HepG2 (cell line): ENCODE data around the gene CHN2. TPM values are rescaled to one million over a fixed set of nuclear protein-coding genes. Genes with fewer than 3 reads are reported as not detected.
A peak's percentile ranks its signal among the peaks of the same experiment; 100 is the strongest.

Source experiments
- ARID4A ChIP-seq: sonication (generic); formaldehyde crosslinking; IDR thresholded peaks from 2 replicates; pipeline ENCODE4 v1.5.0; 2020; ENCODE audit warnings: mild to moderate bottlenecking, missing genetic modification reagents, borderline replicate concordance
- CHD2 ChIP-seq: IDR thresholded peaks from 2 replicates; pipeline ENCODE4 v1.6.1; 2011; ENCODE audit warnings: low read depth, low read length, improper control_type of control experiment
- DNMT3B ChIP-seq: conservative IDR thresholded peaks from 2 replicates; pipeline ENCODE4 v1.6.1; 2016; ENCODE audit warnings: missing biosample characterization, control low read depth
- FIP1L1 ChIP-seq: fragments of 200-400 bp; formaldehyde crosslinking; IDR thresholded peaks from 2 replicates; pipeline ENCODE4 v1.6.1; 2018; ENCODE audit warnings: low read depth, mild to moderate bottlenecking, low read length, moderate library complexity, borderline replicate concordance; ENCODE audit not compliant: insufficient read depth
- FOSL1 ChIP-seq: sonication (generic); formaldehyde crosslinking; IDR thresholded peaks from 2 replicates; pipeline ENCODE4 v1.9.0; 2021; ENCODE audit warnings: missing genetic modification reagents, borderline replicate concordance
- KDM5B ChIP-seq: sonication (generic); formaldehyde crosslinking; IDR thresholded peaks from 2 replicates; pipeline ENCODE4 v1.4.0; 2020; ENCODE audit warnings: missing genetic modification reagents, mild to moderate bottlenecking, borderline replicate concordance
- MYNN ChIP-seq: sonication (generic); formaldehyde crosslinking; IDR thresholded peaks from 2 replicates; pipeline ENCODE4 v1.4.0; 2020; ENCODE audit warnings: mild to moderate bottlenecking, low read depth, missing genetic modification reagents
- MYPOP ChIP-seq: sonication (generic); formaldehyde crosslinking; IDR thresholded peaks from 2 replicates; pipeline ENCODE4 v1.8.1; 2023; ENCODE audit warnings: mild to moderate bottlenecking, moderate library complexity, missing genetic modification reagents
- NFKB2 ChIP-seq: sonication (generic); formaldehyde crosslinking; IDR thresholded peaks from 2 replicates; pipeline ENCODE4 v1.4.0; 2020; ENCODE audit warnings: missing genetic modification reagents, borderline replicate concordance
- TEAD2 ChIP-seq: sonication (generic); formaldehyde crosslinking; IDR thresholded peaks from 2 replicates; pipeline ENCODE4 v1.9.0; 2021; ENCODE audit warnings: missing genetic modification reagents
- TEAD3 ChIP-seq: optimal IDR thresholded peaks from 2 replicates; pipeline ENCODE3; 2016; ENCODE audit warnings: borderline replicate concordance
- ZNF205 ChIP-seq: IDR thresholded peaks from 2 replicates; pipeline ENCODE4 v1.6.1; 2018; ENCODE audit warnings: missing biosample characterization, missing genetic modification reagents
- ZNF451 ChIP-seq: sonication (generic); formaldehyde crosslinking; IDR thresholded peaks from 2 replicates; pipeline ENCODE4 v1.5.0; 2020; ENCODE audit warnings: mild to moderate bottlenecking, missing genetic modification reagents
- ZNF772 ChIP-seq: sonication (generic); formaldehyde crosslinking; IDR thresholded peaks from 2 replicates; pipeline ENCODE4 v1.5.0; 2020; ENCODE audit warnings: mild to moderate bottlenecking, missing genetic modification reagents
- polyA plus RNA-seq, 8 experiments: library from polyadenylated mRNA; depleted of rRNA in 3 of 8; stranded (reverse) in 7 of 8; unstranded in 1 of 8; fragments of >200 nt; fragmentation: Illumina TruSeq in 4 of 8; extraction: Trizol in 4 of 8; gene quantifications; 2 replicates each; pipeline versions ENCODE4 v1.2.1 to v1.2.3, GENCODE V29; 2011 to 2016; ENCODE audit warnings: low read depth in 4 of 8, missing spikeins in 1 of 8, mixed read lengths in 1 of 8; ENCODE audit not compliant: insufficient read depth in 1 of 8
- total RNA-seq, 5 experiments: library from RNA; depleted of rRNA; stranded (reverse); fragments of >200 nt; fragmentation: Illumina TruSeq; extraction: Trizol; gene quantifications; 2 replicates each; pipeline ENCODE4 v1.2.3, GENCODE V29; 2016; ENCODE audit warnings: low read depth in 1 of 5
- TF ChIP-seq, protein P1 (sequence below): sonication (generic); formaldehyde crosslinking; IDR thresholded peaks from 2 replicates; pipeline ENCODE4 v1.8.1; 2023; ENCODE audit warnings: mild to moderate bottlenecking, missing genetic modification reagents
- TF ChIP-seq, protein P2 (sequence below): IDR thresholded peaks from 2 replicates; pipeline ENCODE4 v1.6.1; 2016; ENCODE audit warnings: missing compliant biosample characterization, missing genetic modification reagents, borderline replicate concordance
- TF ChIP-seq, protein P3 (sequence below): sonication (generic); formaldehyde crosslinking; IDR thresholded peaks from 2 replicates; pipeline ENCODE4 v1.5.1; 2020; ENCODE audit warnings: missing genetic modification reagents, mild to moderate bottlenecking, borderline replicate concordance

Gene CHN2
- total and polyA plus RNA-seq, 2 of the 13 experiments (the other 11 are each of a cell fraction or from before 2014, with no cell fraction given) = 23.5 to 30.5 TPM

DNA sequence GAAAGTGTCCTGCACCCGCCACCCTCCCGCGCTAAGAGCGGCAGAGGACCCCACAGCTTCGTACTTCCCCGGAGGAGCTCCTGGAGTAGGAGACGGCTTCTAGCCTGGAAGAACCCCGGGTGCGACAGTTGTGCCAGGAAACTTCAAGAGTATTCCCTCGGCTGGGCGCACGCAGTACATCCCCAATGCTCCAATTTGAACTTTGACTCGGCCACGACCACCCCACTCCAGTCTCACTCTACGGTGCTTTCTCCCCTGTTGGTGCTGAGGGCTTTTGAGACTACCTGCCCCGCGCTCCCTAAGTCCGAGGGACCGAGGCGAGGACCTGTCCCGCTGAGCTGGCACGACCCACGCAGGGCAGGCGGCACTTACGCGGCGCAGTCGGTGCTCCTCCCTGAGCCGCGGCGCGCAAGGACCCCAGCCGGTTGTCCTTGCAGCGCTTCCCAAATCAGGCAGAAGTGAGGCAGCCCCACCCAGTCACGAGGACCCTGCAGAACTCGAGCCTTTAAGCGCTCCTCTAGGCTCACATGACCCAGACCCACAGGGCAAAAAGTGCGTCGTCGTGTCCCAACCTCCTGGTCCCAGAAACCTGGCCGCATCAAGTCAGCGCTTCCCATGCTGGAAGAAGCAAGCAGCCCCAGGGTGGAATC lies 48.4 kb upstream of the CHN2 start, which contains the start of gene CPVL (continued):
- TF ChIP-seq DNMT3B (CRISPR knock-in tag) = peak; percentile 26; the same call in 1 of the 2 replicates
- TF ChIP-seq, protein P1, sequence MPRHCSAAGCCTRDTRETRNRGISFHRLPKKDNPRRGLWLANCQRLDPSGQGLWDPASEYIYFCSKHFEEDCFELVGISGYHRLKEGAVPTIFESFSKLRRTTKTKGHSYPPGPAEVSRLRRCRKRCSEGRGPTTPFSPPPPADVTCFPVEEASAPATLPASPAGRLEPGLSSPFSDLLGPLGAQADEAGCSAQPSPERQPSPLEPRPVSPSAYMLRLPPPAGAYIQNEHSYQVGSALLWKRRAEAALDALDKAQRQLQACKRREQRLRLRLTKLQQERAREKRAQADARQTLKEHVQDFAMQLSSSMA = no peak
- TF ChIP-seq FOSL1 = no peak
- TF ChIP-seq KDM5B = peak; percentile 65; the same call in 1 of the 2 replicates
- TF ChIP-seq, protein P2, sequence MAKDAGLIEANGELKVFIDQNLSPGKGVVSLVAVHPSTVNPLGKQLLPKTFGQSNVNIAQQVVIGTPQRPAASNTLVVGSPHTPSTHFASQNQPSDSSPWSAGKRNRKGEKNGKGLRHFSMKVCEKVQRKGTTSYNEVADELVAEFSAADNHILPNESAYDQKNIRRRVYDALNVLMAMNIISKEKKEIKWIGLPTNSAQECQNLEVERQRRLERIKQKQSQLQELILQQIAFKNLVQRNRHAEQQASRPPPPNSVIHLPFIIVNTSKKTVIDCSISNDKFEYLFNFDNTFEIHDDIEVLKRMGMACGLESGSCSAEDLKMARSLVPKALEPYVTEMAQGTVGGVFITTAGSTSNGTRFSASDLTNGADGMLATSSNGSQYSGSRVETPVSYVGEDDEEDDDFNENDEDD (CRISPR knock-in tag) = peak; percentile 34; the same call in 1 of the 2 replicates
- TF ChIP-seq, protein P3, sequence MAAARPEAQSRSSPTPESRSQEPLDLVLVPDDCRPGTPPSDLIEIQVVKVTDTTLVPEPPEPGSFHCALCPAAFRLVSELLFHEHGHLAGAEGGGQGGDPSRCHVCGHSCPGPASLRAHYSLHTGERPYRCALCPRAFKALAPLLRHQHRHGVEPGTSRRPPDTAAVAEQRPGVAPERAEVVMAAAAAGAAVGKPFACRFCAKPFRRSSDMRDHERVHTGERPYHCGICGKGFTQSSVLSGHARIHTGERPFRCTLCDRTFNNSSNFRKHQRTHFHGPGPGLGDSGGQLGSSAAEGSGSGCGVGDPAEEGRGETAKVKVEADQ (CRISPR knock-in tag) = 0 out of 2 replicates have a peak, but pooled peaks have one; percentile 66
- no peak for TF ChIP-seq ARID4A (CRISPR knock-in tag)
- no peak for TF ChIP-seq CHD2
- peak; percentile 83; the same call in 1 of the 2 replicates for TF ChIP-seq NFKB2 (CRISPR knock-in tag)
- TF ChIP-seq MYNN = no peak
- TF ChIP-seq MYPOP (CRISPR knock-in tag) = peak; percentile 79; the same call in 1 of the 2 replicates
- 0 out of 2 replicates have a peak, but pooled peaks have one; percentile 68 for TF ChIP-seq ZNF772 (CRISPR knock-in tag)
- TF ChIP-seq TEAD2 = no peak
- 0 out of 2 replicates have a peak, but pooled peaks have one; percentile 16 for TF ChIP-seq FIP1L1
- no peak for TF ChIP-seq TEAD3
- TF ChIP-seq ZNF451 (CRISPR knock-in tag) = no peak
- TF ChIP-seq ZNF205 = 0 out of 2 replicates have a peak, but pooled peaks have one; percentile 8
